ENCODE results near the gene ABCB8. TPM values are rescaled to one million over a fixed set of nuclear protein-coding genes. Genes with fewer than 3 reads are reported as not detected.

Gene ABCB8
- total and polyA plus RNA-seq, 9 of the 15 experiments (the other 6 are each of a cell fraction or from before 2014, with no cell fraction given) = 7.6 to 106 (median 36.3) TPM

DNA sequence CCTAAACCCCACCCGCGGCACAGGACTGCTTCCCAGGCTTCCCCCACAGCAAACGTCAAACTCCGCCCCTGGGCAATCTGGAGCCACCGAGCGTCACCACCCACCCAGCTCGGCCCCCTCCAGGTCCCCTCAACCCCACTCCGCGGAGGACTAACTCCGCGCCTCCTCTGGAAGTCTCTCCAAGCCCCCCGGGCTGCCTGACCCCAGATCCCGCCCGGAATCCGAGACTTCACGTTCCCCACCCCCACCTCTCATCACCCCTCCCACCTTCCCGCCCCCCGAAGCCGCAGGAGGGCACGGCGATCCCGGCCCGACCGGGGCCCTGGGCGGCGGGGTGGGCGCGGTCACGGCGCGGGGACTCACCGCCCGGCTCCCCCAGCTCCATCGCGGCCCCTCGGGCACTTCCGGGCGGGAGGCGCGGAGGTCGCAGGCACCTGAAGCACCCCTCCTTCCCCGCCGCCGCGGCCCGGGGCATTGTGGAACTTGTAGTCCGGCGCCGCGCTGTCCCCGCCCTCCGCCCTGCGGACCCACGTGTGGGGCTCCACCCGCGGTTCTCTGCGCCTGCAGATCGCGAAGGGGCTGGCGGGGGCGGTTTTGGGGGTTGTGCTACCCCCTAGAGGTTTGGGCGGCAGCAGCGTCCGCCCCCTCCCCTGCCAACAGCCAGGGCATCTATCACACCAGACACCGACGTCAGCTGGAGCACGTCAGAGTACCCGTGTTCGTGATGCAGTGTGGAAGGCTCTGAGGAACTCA, 55.0 kb downstream of the ABCB8 start, which contains the start of gene TMUB1 (continued):
- TF ChIP-seq SAP30 (IDR thresholded peaks at IDR 0.05; ENCODE audit: borderline replicate concordance, insufficient read depth, low read depth, low read length, poor library complexity, severe bottlenecking) = peak; percentile 86
- TF ChIP-seq ZNF324 (CRISPR knock-in tag; IDR thresholded peaks at IDR 0.05) = no peak
- TF ChIP-seq HDAC1 (IDR thresholded peaks at IDR 0.05) = peak in 1 of 2 experiments; percentile 87; a peak in 2 of 4 replicates
- no peak for TF ChIP-seq SNIP1 (IDR thresholded peaks at IDR 0.05; ENCODE audit: low read depth)
- 0 out of 2 replicates have a peak, but pooled peaks have one; percentile 12 for TF ChIP-seq ETV1 (tag; conservative IDR thresholded peaks at IDR 0.05; ENCODE audit: low read depth)
- TF ChIP-seq ZNF778 (CRISPR knock-in tag; IDR thresholded peaks at IDR 0.05) = no peak
- TF ChIP-seq FOXP1 (CRISPR knock-in tag; IDR thresholded peaks at IDR 0.05) = no peak
- no peak for TF ChIP-seq NR1H2 (CRISPR knock-in tag; IDR thresholded peaks at IDR 0.05)
- TF ChIP-seq HMG20B (CRISPR knock-in tag; IDR thresholded peaks at IDR 0.05) = no peak
- no peak for TF ChIP-seq CHD4 (IDR thresholded peaks at IDR 0.05; ENCODE audit: insufficient read depth, insufficient replicate concordance, low read depth, low read length, poor library complexity, severe bottlenecking)
- TF ChIP-seq FOXA3 (CRISPR knock-in tag; conservative IDR thresholded peaks at IDR 0.05 in 1 of 2, IDR thresholded peaks at IDR 0.05 in 1 of 2) = no peak; a peak in 1 of 4 replicates
- TF ChIP-seq ZNF133 (CRISPR knock-in tag; IDR thresholded peaks at IDR 0.05) = no peak
- TF ChIP-seq PPARD (CRISPR knock-in tag; IDR thresholded peaks at IDR 0.05) = no peak
- TF ChIP-seq, protein P1, sequence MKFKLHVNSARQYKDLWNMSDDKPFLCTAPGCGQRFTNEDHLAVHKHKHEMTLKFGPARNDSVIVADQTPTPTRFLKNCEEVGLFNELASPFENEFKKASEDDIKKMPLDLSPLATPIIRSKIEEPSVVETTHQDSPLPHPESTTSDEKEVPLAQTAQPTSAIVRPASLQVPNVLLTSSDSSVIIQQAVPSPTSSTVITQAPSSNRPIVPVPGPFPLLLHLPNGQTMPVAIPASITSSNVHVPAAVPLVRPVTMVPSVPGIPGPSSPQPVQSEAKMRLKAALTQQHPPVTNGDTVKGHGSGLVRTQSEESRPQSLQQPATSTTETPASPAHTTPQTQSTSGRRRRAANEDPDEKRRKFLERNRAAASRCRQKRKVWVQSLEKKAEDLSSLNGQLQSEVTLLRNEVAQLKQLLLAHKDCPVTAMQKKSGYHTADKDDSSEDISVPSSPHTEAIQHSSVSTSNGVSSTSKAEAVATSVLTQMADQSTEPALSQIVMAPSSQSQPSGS (CRISPR knock-in tag; IDR thresholded peaks at IDR 0.05) = no peak
- TF ChIP-seq HNRNPUL1 (IDR thresholded peaks at IDR 0.05; ENCODE audit: low read length) = no peak
- no peak for TF ChIP-seq ZNF354B (CRISPR knock-in tag; IDR thresholded peaks at IDR 0.05)
- TF ChIP-seq GTF2B (IDR thresholded peaks at IDR 0.05; ENCODE audit: extremely low read depth, insufficient read length) = no peak
- TF ChIP-seq, protein P2, sequence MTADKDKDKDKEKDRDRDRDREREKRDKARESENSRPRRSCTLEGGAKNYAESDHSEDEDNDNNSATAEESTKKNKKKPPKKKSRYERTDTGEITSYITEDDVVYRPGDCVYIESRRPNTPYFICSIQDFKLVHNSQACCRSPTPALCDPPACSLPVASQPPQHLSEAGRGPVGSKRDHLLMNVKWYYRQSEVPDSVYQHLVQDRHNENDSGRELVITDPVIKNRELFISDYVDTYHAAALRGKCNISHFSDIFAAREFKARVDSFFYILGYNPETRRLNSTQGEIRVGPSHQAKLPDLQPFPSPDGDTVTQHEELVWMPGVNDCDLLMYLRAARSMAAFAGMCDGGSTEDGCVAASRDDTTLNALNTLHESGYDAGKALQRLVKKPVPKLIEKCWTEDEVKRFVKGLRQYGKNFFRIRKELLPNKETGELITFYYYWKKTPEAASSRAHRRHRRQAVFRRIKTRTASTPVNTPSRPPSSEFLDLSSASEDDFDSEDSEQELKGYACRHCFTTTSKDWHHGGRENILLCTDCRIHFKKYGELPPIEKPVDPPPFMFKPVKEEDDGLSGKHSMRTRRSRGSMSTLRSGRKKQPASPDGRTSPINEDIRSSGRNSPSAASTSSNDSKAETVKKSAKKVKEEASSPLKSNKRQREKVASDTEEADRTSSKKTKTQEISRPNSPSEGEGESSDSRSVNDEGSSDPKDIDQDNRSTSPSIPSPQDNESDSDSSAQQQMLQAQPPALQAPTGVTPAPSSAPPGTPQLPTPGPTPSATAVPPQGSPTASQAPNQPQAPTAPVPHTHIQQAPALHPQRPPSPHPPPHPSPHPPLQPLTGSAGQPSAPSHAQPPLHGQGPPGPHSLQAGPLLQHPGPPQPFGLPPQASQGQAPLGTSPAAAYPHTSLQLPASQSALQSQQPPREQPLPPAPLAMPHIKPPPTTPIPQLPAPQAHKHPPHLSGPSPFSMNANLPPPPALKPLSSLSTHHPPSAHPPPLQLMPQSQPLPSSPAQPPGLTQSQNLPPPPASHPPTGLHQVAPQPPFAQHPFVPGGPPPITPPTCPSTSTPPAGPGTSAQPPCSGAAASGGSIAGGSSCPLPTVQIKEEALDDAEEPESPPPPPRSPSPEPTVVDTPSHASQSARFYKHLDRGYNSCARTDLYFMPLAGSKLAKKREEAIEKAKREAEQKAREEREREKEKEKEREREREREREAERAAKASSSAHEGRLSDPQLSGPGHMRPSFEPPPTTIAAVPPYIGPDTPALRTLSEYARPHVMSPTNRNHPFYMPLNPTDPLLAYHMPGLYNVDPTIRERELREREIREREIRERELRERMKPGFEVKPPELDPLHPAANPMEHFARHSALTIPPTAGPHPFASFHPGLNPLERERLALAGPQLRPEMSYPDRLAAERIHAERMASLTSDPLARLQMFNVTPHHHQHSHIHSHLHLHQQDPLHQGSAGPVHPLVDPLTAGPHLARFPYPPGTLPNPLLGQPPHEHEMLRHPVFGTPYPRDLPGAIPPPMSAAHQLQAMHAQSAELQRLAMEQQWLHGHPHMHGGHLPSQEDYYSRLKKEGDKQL (CRISPR knock-in tag; IDR thresholded peaks at IDR 0.05; ENCODE audit: borderline replicate concordance) = no peak; the same call in 1 of the 2 replicates
- TF ChIP-seq MTA3 (IDR thresholded peaks at IDR 0.05; ENCODE audit: borderline replicate concordance) = peak; percentile 85; the same call in 1 of the 2 replicates
- TF ChIP-seq XRCC3 (IDR thresholded peaks at IDR 0.05) = no peak
- no peak for TF ChIP-seq ZNF212 (CRISPR knock-in tag; IDR thresholded peaks at IDR 0.05)

Measured in K562 (cell line).